IMR-90 (cell line): ENCODE measurements around the gene LARGE2. TPM values are rescaled to one million over a fixed set of nuclear protein-coding genes. Genes with fewer than 3 reads are reported as not detected.

Source experiments
- ATAC-seq: fragments of 200-7000 bp; cut with Tn5 transposase; 2 replicates; pipeline ENCODE4 v1.9.1; 2020; ENCODE audit warnings: low read depth, mild to moderate bottlenecking, moderate library complexity
- BruUV-seq: library from RNA; stranded (reverse); fragments of 400-500 nt; replicated peaks from 2 replicates; lab custom pipeline; 2021; lab: Mats Ljungman, UMichigan
- CTCF ChIA-PET: fragments of 300-600 bp; formaldehyde crosslinking; extraction: SDS; loops from one replicate; lab custom pipeline; 2021; ENCODE audit warnings: antibody characterized with exemption; lab: Yijun Ruan, JAX
- POLR2A ChIA-PET: fragments of 300-600 bp; sonication (Branson Sonifier 250); formaldehyde crosslinking; loops from one replicate; lab custom pipeline; 2022; ENCODE audit warnings: antibody characterized with exemption; ENCODE audit not compliant: unreplicated experiment; lab: Charles Lee
- DNase-seq: peaks from one replicate; pipeline ENCODE4 v3.0.0; 2013
- H2AFZ ChIP-seq: replicated peaks from 2 replicates; pipeline ENCODE3; 2013; ENCODE audit warnings: low read length, mild to moderate bottlenecking; ENCODE audit not compliant: poor library complexity
- H2AK5ac ChIP-seq: 2 replicates; pipeline ENCODE4 v1.6.1; 2013; ENCODE audit warnings: low read depth, low read length, inconsistent platforms
- H2AK9ac ChIP-seq: replicated peaks from 2 replicates; pipeline ENCODE3; 2013; ENCODE audit warnings: mild to moderate bottlenecking, low read depth, low read length, moderate library complexity; ENCODE audit not compliant: poor library complexity
- H2BK120ac ChIP-seq: 2 replicates; pipeline ENCODE4 v1.6.1; 2013; ENCODE audit warnings: low read depth, low read length, inconsistent platforms
- H2BK15ac ChIP-seq: 3 replicates; pipeline ENCODE4 v1.6.1; 2013; ENCODE audit warnings: low read depth, low read length, inconsistent platforms
- H2BK20ac ChIP-seq: 2 replicates; pipeline ENCODE4 v1.6.1; 2013; ENCODE audit warnings: low read depth, mild to moderate bottlenecking, inconsistent platforms, low read length, moderate library complexity
- H2BK5ac ChIP-seq: 2 replicates; pipeline ENCODE4 v1.6.1; 2013; ENCODE audit warnings: mild to moderate bottlenecking, low read depth, low read length, inconsistent platforms; ENCODE audit not compliant: poor library complexity, severe bottlenecking
- H3K14ac ChIP-seq: replicated peaks from 2 replicates; pipeline ENCODE4 v1.6.1; 2013; ENCODE audit warnings: low read depth, low read length, inconsistent platforms
- H3K18ac ChIP-seq: 2 replicates; pipeline ENCODE4 v1.6.1; 2013; ENCODE audit warnings: low read depth, low read length, control low read depth
- H3K23ac ChIP-seq: 2 replicates; pipeline ENCODE4 v1.6.1; 2013; ENCODE audit warnings: low read depth, low read length, inconsistent platforms
- H3K27ac ChIP-seq: 2 replicates; pipeline ENCODE4 v1.5.1; 2013; ENCODE audit warnings: mild to moderate bottlenecking, control low read depth, low read length; ENCODE audit not compliant: insufficient read depth
- H3K27me3 ChIP-seq: 2 replicates; pipeline ENCODE4 v1.6.1; 2013; ENCODE audit warnings: low read length; ENCODE audit not compliant: control insufficient read depth, insufficient read depth
- H3K36me3 ChIP-seq: 2 replicates; pipeline ENCODE4 v1.6.1; 2013; ENCODE audit warnings: low read length, mixed read lengths; ENCODE audit not compliant: control insufficient read depth, insufficient read depth
- H3K4ac ChIP-seq: 2 replicates; pipeline ENCODE4 v1.6.1; 2013; ENCODE audit warnings: low read depth, low read length, inconsistent platforms
- H3K4me1 ChIP-seq: 2 replicates; pipeline ENCODE4 v1.6.1; 2013; ENCODE audit warnings: low read length, mixed read lengths; ENCODE audit not compliant: control insufficient read depth, insufficient read depth
- H3K4me2 ChIP-seq: 2 replicates; pipeline ENCODE4 v1.6.1; 2013; ENCODE audit warnings: low read depth, mild to moderate bottlenecking, control low read depth, low read length, moderate library complexity
- H3K4me3 ChIP-seq: 2 replicates; pipeline ENCODE4 v1.5.1; 2013; ENCODE audit warnings: low read depth, mild to moderate bottlenecking, control low read depth, low read length, moderate library complexity; ENCODE audit not compliant: insufficient read depth
- H3K56ac ChIP-seq: 2 replicates; pipeline ENCODE4 v1.6.1; 2013; ENCODE audit warnings: low read length, inconsistent platforms; ENCODE audit not compliant: insufficient read depth; ENCODE audit errors: extremely low read depth
- H3K79me1 ChIP-seq, 2 experiments: 2 replicates each; pipeline ENCODE4 v1.6.1; 2013; ENCODE audit warnings: low read length in 2 of 2, inconsistent platforms in 1 of 2, low read depth in 1 of 2
- H3K9ac ChIP-seq: 2 replicates; pipeline ENCODE4 v1.6.1; 2013; ENCODE audit warnings: low read depth, low read length, control low read depth
- H3K9me1 ChIP-seq: 2 replicates; pipeline ENCODE4 v1.6.1; 2013; ENCODE audit warnings: low read length, inconsistent platforms; ENCODE audit not compliant: insufficient read depth
- H3K9me3 ChIP-seq: 2 replicates; pipeline ENCODE4 v1.6.1; 2013; ENCODE audit warnings: low read length; ENCODE audit not compliant: control insufficient read depth, insufficient read depth
- H4K20me1 ChIP-seq: 2 replicates; pipeline ENCODE4 v1.6.1; 2013; ENCODE audit warnings: low read length, inconsistent platforms; ENCODE audit not compliant: insufficient read depth
- H4K5ac ChIP-seq: 2 replicates; pipeline ENCODE4 v1.6.1; 2013; ENCODE audit warnings: mild to moderate bottlenecking, low read depth, low read length, control low read depth
- H4K8ac ChIP-seq, 2 experiments: 2 replicates each; pipeline ENCODE4 v1.6.1; 2013; ENCODE audit warnings: low read depth in 2 of 2, low read length in 2 of 2, control low read depth in 1 of 2, inconsistent platforms in 1 of 2
- H4K91ac ChIP-seq: 2 replicates; pipeline ENCODE4 v1.6.1; 2013; ENCODE audit warnings: low read depth, low read length, inconsistent platforms; ENCODE audit not compliant: insufficient read depth
- BHLHE40 ChIP-seq: fragments of 150-350 bp; IDR thresholded peaks from 2 replicates; pipeline ENCODE4 v1.6.1; 2016; ENCODE audit warnings: mild to moderate bottlenecking, low read depth, low read length
- CEBPB ChIP-seq: IDR thresholded peaks from 2 replicates; pipeline ENCODE4 v1.6.1; 2012; ENCODE audit warnings: low read depth, low read length, improper control_type of control experiment
- CHD1 ChIP-seq: IDR thresholded peaks from 2 replicates; pipeline ENCODE4 v1.6.1; 2012; ENCODE audit warnings: low read depth, low read length, improper control_type of control experiment
- MAFK ChIP-seq: IDR thresholded peaks from 2 replicates; pipeline ENCODE4 v1.6.1; 2012; ENCODE audit warnings: low read depth, low read length, improper control_type of control experiment
- MAZ ChIP-seq: IDR thresholded peaks from 2 replicates; pipeline ENCODE4 v1.6.1; 2012; ENCODE audit warnings: low read depth, mild to moderate bottlenecking, low read length, improper control_type of control experiment, moderate library complexity, borderline replicate concordance
- MXI1 ChIP-seq: IDR thresholded peaks from 2 replicates; pipeline ENCODE4 v1.6.1; 2012; ENCODE audit warnings: low read depth, mild to moderate bottlenecking, low read length, moderate library complexity, borderline replicate concordance
- POLR2A ChIP-seq: IDR thresholded peaks from 2 replicates; pipeline ENCODE4 v1.6.1; 2012; ENCODE audit warnings: mild to moderate bottlenecking, low read depth, low read length
- RAD21 ChIP-seq: IDR thresholded peaks from 2 replicates; pipeline ENCODE4 v1.6.1; 2012; ENCODE audit warnings: low read length, improper control_type of control experiment
- RCOR1 ChIP-seq: IDR thresholded peaks from 2 replicates; pipeline ENCODE4 v1.6.1; 2012; ENCODE audit warnings: mild to moderate bottlenecking, low read length, improper control_type of control experiment; ENCODE audit not compliant: insufficient replicate concordance
- RFX5 ChIP-seq: IDR thresholded peaks from 2 replicates; pipeline ENCODE4 v1.8.0; 2012; ENCODE audit warnings: low read depth, mild to moderate bottlenecking, low read length, moderate library complexity
- SMC3 ChIP-seq: fragments of 150-350 bp; IDR thresholded peaks from 2 replicates; pipeline ENCODE4 v1.6.1; 2016; ENCODE audit warnings: low read depth, mild to moderate bottlenecking, antibody characterized with exemption, low read length, moderate library complexity
- WGBS, 2 experiments: methylation state at CpG; one replicate each; pipeline versions ENCODE4 v1.1.5 to v1.1.7; 2013; ENCODE audit warnings: missing lambda C conversion rate in 2 of 2; ENCODE audit not compliant: insufficient read length in 1 of 2; ENCODE audit errors: extremely low coverage in 2 of 2; 5-methylcytosine and 5-hydroxymethylcytosine counted together
- dilution Hi-C: fragments of 300-500 bp; cut with HindIII; formaldehyde crosslinking; loops from one replicate; pipeline ENCODE4 v1.14.3; 2018; ENCODE audit warnings: low sequenced_read_pairs; ENCODE audit not compliant: unreplicated experiment
- in situ Hi-C: fragments of 300-500 bp; cut with MboI; formaldehyde crosslinking; loops from 3 replicates; pipeline ENCODE4 v1.14.3; 2019; ENCODE audit warnings: low sequenced_read_pairs, inconsistent platforms, mixed read lengths
- intact Hi-C: fragments of 100-400 bp; cut with micrococcal nuclease; formaldehyde crosslinking; loops from 2 replicates; pipeline ENCODE4 v1.10.0; 2022
- polyA plus RNA-seq, 3 experiments: library from polyadenylated mRNA; depleted of rRNA; stranded (reverse); fragments of >200 nt; gene quantifications; 2 replicates each; pipeline ENCODE4 v1.2.3, GENCODE V29; 2012; ENCODE audit warnings: low replicate concordance in 1 of 3
- total RNA-seq: library from RNA; depleted of rRNA; stranded (reverse); fragments of >200 nt; gene quantifications from 2 replicates; pipeline ENCODE4 v1.2.3, GENCODE V29; 2012
- TF ChIP-seq, protein P1 (sequence below): conservative IDR thresholded peaks from 2 replicates; pipeline ENCODE4 v1.5.1; 2012; ENCODE audit warnings: mild to moderate bottlenecking, low read depth, low read length, improper control_type of control experiment
- TF ChIP-seq, protein P2 (sequence below): fragments of 150-350 bp; IDR thresholded peaks from 2 replicates; pipeline ENCODE4 v1.6.1; 2017; ENCODE audit warnings: mild to moderate bottlenecking, antibody characterized with exemption, low read length, low read depth

LARGE2 gene
- total and polyA plus RNA-seq, 2 of the 4 experiments (the other 2 are of a cell fraction), result 0.03 TPM; not detected in 1

DNA sequence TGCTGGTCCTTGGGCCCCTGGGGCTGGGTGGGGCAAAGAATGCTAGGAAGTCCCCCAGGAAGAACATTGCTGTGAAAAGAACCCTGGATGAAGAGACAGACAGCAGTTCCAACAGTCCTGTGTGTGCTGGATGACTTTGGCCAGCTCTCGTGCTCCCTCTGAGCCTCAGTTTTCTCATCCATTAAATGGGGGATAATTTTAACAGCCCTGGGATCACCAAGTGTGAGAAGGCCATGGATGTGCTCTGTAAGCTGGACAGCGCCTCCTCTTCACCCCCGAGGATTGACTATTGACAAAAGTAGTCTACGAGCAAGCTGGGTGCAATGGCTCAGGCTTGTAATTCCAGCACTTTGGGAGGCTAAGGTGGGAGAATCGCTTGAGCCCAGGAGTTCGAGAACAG, 2.5 kb downstream of the LARGE2 start:
- no peak overlapping the region for H3K27ac ChIP-seq
- CTCF ChIA-PET, result interaction anchor here (0.7 kb wide), 1 partner anchor 82 kb away, joined by 3 read pairs; no protein-coding TSS in a partner anchor
- dilution Hi-C loops, result no loop called here
- no peaks in the 10 kb centered on the region for H3K9me1 ChIP-seq
- H3K4me3 ChIP-seq, result no peak overlapping the region
- H4K5ac ChIP-seq, result no peak overlapping the region
- DNase-seq (no peak), ATAC-seq (no peak)
- WGBS, 2 experiments, result 40% methylated on average over 3 of the region's 6 CpGs; no CpG with 5 or more reads in 1 of the 2 experiments
- H2AK5ac ChIP-seq, result no peak overlapping the region
- no peak overlapping the region for H2AK9ac ChIP-seq
- no peak overlapping the region for H2BK20ac ChIP-seq
- in situ Hi-C loops, result no loop called here
- BruUV-seq, result no TSS peak
- TF ChIP-seq RAD21 (no peak), SMC3 (no peak), POLR2A (no peak), MAZ (no peak), RCOR1 (no peak), MAFK (no peak), CEBPB (no peak), MXI1 (no peak), CHD1 (no peak), BHLHE40 (no peak), RFX5 (no peak)
- TF ChIP-seq, protein P1, sequence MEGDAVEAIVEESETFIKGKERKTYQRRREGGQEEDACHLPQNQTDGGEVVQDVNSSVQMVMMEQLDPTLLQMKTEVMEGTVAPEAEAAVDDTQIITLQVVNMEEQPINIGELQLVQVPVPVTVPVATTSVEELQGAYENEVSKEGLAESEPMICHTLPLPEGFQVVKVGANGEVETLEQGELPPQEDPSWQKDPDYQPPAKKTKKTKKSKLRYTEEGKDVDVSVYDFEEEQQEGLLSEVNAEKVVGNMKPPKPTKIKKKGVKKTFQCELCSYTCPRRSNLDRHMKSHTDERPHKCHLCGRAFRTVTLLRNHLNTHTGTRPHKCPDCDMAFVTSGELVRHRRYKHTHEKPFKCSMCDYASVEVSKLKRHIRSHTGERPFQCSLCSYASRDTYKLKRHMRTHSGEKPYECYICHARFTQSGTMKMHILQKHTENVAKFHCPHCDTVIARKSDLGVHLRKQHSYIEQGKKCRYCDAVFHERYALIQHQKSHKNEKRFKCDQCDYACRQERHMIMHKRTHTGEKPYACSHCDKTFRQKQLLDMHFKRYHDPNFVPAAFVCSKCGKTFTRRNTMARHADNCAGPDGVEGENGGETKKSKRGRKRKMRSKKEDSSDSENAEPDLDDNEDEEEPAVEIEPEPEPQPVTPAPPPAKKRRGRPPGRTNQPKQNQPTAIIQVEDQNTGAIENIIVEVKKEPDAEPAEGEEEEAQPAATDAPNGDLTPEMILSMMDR, result no peak
- TF ChIP-seq, protein P2, sequence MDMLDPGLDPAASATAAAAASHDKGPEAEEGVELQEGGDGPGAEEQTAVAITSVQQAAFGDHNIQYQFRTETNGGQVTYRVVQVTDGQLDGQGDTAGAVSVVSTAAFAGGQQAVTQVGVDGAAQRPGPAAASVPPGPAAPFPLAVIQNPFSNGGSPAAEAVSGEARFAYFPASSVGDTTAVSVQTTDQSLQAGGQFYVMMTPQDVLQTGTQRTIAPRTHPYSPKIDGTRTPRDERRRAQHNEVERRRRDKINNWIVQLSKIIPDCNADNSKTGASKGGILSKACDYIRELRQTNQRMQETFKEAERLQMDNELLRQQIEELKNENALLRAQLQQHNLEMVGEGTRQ, result no peak
- no peak overlapping the region for H2BK5ac ChIP-seq
- no peak overlapping the region for H3K14ac ChIP-seq
- H2BK15ac ChIP-seq, result no peak overlapping the region
- no peak overlapping the region for H3K56ac ChIP-seq
- no peaks in the 10 kb centered on the region for H3K9me3 ChIP-seq
- no peak overlapping the region for H3K23ac ChIP-seq
- H2BK120ac ChIP-seq, result no peak overlapping the region
- H3K4ac ChIP-seq, result no peak overlapping the region
- no peak overlapping the region for H4K8ac ChIP-seq
- no peak overlapping the region for H3K9ac ChIP-seq
- no peaks in the 10 kb centered on the region for H3K4me1 ChIP-seq
- no peak overlapping the region for H4K91ac ChIP-seq
- H3K36me3 ChIP-seq, result no peaks in the 10 kb centered on the region
- H3K79me1 ChIP-seq, result no peaks in the 10 kb centered on the region
- intact Hi-C loops, result no loop called here
- no peak overlapping the region for H3K18ac ChIP-seq
- H3K4me2 ChIP-seq, result no peak overlapping the region
- peaks cover under 1% of the 10 kb centered on the region for H4K20me1 ChIP-seq
- no peak overlapping the region for H2AFZ ChIP-seq
- POLR2A ChIA-PET, result no interaction called here
- H3K27me3 ChIP-seq, result peaks cover 47% of the 10 kb centered on the region
